Islet precursor cell (in vitro differentiated cells): Measurements from ENCODE around the gene DACT2.
"Not testable (repeated sequence)": the region's sequence is repeated elsewhere in the genome, so short reads cannot be mapped to it uniquely, and the experiment has no call there.

ENCODE experiments used
- DNase-seq: peaks from one replicate; pipeline ENCODE4 v3.0.0-alpha.2; 2018

Gene DACT2

GRCh38 chr6:168320634-168321033 is 1.1 kb upstream of the DACT2 start:
- no peak for DNase-seq

- DNase-seq = no peak
Observed at GRCh38 chr6:168318579-168319278, 848 bp downstream of the DACT2 start.

- DNase-seq = no peak
Observed at GRCh38 chr6:168318090-168318489, 1.5 kb downstream of the DACT2 start.

GRCh38 chr6:168315596-168315995 is 4.0 kb downstream of the DACT2 start:
- DNase-seq = no peak

- peak; percentile 74 for DNase-seq
Observed at GRCh38 chr6:168314948-168315347, 4.6 kb downstream of the DACT2 start.

GRCh38 chr6:168314021-168314420 is 5.6 kb downstream of the DACT2 start:
- no peak for DNase-seq

GRCh38 chr6:168313431-168314011 is 6.1 kb downstream of the DACT2 start:
- DNase-seq = peak; percentile 80

GRCh38 chr6:168312125-168312507 is 7.5 kb downstream of the DACT2 start:
- not testable (repeated sequence) for DNase-seq

- DNase-seq = no peak
Observed at GRCh38 chr6:168311410-168312124, 8.0 kb downstream of the DACT2 start.

- DNase-seq = no peak
Observed at GRCh38 chr6:168310945-168311344, 8.6 kb downstream of the DACT2 start.

GRCh38 chr6:168310403-168310802 is 9.2 kb downstream of the DACT2 start:
- no peak for DNase-seq

- no peak for DNase-seq
Observed at GRCh38 chr6:168309997-168310396, 9.6 kb downstream of the DACT2 start.

GRCh38 chr6:168309183-168309582 is 10.4 kb downstream of the DACT2 start:
- no peak for DNase-seq

- DNase-seq = no peak
Observed at GRCh38 chr6:168308390-168309144, 11.0 kb downstream of the DACT2 start.

- DNase-seq = no peak
Observed at GRCh38 chr6:168307695-168308021, 11.9 kb downstream of the DACT2 start.

- DNase-seq = no peak
Observed at GRCh38 chr6:168307015-168307694, 12.4 kb downstream of the DACT2 start.

- no peak for DNase-seq
Observed at GRCh38 chr6:168305863-168306262, 13.7 kb downstream of the DACT2 start.

- DNase-seq = peak; percentile 88
Observed at GRCh38 chr6:168305096-168305749, 14.4 kb downstream of the DACT2 start.

GRCh38 chr6:168304752-168305015 is 14.9 kb downstream of the DACT2 start:
- DNase-seq = no peak

- no peak for DNase-seq
Observed at GRCh38 chr6:168303982-168304751, 15.4 kb downstream of the DACT2 start.

- peak; percentile 87 for DNase-seq
Observed at GRCh38 chr6:168302534-168302933, 17.0 kb downstream of the DACT2 start.
